ENCODE results near the gene SLCO1B3. TPM values are rescaled to one million over a fixed set of nuclear protein-coding genes. Genes with fewer than 3 reads are reported as not detected.
"Not testable (repeated sequence)": the region's sequence is repeated elsewhere in the genome, so short reads cannot be mapped to it uniquely, and the experiment has no call there.

The SLCO1B3 gene
- not detected for polyA plus RNA-seq (2013, experiment 1 of 2; ENCODE audit: insufficient read length)
- polyA plus RNA-seq (2013, experiment 2 of 2; ENCODE audit: insufficient read length) = not detected

DNA sequence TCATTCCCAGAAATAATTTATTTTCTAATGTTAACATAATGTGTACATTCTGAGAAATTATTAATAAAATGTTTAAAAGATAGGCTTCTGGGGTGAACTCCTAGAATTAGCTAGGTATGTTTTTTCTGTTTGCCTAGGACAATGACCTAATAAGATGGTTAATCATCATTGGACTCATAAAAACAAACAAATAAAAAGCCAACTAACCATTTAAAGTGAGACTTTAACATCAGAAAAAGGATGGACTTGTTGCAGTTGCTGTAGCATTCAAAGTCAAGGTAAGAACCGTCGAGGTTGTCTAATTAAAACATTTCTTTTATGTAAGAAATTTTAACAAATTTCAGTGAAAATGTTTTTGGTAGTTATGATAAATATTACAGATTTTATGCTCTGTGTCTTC lies at the start of gene SLCO1B3:
Gene SLCO1B3 (plus strand): TSS at position 219 of the 400 bp plus-strand sequence. CDS start 5,034 bp downstream, outside the sequence.
- no peak for DNase-seq

DNA sequence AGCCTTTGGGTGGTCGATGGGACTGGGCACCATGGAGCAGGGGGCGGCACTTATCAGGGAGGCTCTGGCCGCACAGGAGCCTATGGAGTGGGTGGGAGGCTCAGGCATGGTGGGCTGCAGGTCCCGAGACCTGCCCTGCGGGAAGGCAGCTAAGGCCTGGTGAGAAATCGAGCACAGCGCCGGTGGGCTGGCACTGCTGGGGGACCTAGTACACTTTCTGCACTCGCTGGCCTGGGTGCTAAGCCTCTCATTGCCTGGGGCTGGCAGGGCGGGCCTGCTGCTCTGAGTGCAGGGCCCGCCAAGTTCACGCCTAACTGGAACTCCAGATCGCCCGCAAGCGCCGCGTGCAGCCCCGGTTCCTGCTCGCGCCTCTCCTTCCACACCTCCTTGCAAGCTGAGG lies 33.1 kb upstream of the SLCO1B3 start:
- DNase-seq = no peak

DNA sequence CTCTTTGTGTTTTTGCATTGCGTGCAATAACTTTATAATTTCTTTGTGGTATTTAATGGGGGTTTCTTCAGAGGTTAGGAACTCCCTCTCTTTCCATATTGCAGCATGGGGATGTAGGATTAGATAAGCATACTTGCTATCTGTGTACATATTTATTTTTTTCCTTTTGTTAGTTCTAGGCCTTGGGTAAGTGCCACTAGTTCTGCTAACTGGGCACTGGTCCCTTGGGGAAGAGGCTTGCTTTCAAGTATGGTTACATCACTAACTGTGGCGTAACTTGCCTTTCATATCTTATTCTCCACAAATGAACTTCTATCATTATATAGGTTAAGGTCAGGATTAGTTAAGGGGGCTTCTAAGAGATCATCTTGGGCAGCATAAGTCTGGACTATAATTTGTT lies 31.5 kb upstream of the SLCO1B3 start:
- DNase-seq = no peak

DNA sequence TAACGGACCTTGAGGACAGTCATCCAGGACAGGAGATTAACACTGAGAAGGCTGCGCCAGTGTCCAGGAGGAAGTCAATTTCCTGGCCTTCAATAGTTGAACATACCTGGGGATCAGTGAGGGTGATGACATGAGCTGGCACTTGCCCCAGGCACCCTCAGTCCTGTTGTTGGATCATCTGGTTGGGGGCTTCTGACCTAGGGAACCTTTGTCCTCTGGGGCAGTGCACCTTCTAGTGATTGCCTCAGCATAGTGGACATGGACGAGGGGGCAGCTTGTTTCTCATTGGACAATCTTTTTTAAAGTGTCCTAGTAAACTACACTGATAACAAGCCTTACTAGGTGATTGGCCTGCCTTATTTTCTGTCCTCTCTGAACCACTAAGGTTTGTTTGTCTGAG lies 30.5 kb upstream of the SLCO1B3 start:
- DNase-seq = not testable (repeated sequence)

GRCh38 chr12:20783796-20784357 lies 26.6 kb upstream of the SLCO1B3 start:
- DNase-seq = not testable (repeated sequence)

GRCh38 chr12:20792971-20793370 lies 17.5 kb upstream of the SLCO1B3 start:
- DNase-seq = no peak

- peak; percentile 44 for DNase-seq
Measured at GRCh38 chr12:20798554-20798953, 12.0 kb upstream of the SLCO1B3 start.

GRCh38 chr12:20800160-20800559 lies 10.3 kb upstream of the SLCO1B3 start:
- DNase-seq = no peak

GRCh38 chr12:20801035-20801434 lies 9.5 kb upstream of the SLCO1B3 start:
- no peak for DNase-seq

DNA sequence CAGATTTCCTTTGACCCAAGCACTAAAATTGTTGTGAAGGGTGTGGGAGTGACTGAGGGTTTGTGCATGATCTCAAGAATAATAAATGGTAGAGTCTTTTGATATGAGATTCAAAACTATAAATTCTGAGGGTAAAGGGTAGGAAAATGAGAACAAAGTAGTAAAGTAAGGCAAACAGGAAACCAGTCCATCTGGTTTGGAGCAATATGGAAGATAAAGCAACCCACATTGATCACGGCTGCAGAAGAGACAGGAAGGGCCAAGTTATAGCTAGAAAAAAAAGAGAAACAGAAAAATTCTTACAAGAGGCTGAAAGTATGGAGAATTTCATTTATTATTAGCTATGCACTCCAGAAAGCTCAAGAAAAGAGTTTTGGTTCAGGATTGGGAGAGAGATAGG lies 4.6 kb upstream of the SLCO1B3 start:
- no peak for DNase-seq

DNA sequence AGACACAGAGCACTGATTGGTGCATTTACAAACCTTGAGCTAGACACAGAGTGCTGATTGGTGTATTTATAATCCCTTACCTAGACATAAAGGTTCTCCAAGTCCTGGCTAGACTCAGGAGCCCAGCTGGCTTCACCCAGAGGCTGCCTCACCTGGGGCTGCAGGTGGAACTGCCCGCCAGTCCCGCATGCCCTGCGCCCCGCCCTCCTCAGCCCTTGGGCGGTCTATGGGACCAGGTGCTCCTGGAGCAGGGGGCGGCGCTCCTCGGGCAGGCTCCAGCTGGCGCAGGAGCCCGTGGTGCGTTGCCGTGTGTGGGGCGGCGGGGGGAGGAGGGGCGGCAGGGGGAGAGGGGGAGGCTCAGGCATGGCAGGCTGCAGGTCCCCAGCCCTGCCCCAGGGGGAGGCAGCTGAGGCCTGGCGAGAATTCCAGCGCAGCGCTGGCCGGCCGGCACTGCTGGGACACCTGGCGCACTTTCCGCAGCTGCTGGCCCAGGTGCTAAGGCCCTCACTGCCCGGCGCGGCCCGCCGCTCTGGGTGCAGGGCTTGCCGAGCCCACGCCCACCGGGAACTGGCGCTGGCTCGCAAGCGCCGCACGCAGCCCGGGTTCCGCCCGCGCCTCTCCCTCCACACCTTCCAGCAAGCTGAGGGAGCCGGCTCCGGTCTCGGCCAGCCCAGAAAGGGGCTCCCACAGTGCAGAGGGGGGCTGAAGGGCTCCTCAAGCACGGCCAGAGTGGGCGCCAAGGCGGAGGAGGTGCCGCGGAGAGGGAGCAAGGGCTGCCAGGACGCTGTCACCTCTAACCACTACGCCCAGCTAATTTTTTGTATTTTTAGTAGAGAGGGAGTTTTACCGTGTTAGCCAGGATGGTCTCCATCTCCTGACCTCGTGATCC lies 3.1 kb upstream of the SLCO1B3 start:
- no peak for DNase-seq

DNA sequence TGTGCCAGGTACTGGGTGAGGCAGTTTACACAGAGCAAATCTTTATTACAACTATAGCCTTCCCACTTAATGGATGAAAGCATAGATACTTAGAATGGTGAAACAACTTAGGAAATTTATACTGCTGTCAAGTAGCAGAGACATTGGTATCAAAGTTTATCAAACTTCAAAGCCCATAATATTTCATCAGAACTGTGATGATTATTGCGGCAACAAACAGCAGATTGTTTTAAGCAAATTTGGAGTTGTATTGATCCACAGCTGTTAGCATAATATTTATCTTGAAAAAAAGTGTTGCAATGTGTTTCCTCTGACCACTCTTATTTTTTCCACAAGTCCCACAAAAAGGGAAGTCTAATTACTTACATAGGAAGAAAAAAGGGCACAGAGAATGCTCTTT lies 2.0 kb upstream of the SLCO1B3 start:
- DNase-seq = no peak

GRCh38 chr12:20815574-20815973 lies 5.1 kb downstream of the SLCO1B3 start:
- DNase-seq = no peak

DNA sequence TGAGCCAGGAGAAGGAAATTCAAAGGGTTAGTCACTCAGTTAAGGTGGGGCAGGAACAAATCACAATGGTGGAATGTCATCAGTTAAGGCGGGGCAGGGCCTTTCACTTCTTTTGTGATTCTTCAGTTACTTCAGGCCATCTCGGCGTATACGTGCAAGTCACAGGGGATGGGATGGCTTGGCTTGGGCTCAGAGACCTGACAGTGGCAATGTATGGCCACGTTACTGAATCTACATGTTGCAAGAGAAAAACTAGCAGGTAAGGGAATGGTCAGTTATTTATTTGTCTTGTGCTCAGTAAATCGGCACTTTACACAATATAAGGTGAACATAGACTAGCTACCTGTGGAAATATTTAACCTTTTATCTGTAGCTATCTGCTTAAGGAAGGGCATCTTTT lies 11.9 kb downstream of the SLCO1B3 start:
- DNase-seq = no peak

DNA sequence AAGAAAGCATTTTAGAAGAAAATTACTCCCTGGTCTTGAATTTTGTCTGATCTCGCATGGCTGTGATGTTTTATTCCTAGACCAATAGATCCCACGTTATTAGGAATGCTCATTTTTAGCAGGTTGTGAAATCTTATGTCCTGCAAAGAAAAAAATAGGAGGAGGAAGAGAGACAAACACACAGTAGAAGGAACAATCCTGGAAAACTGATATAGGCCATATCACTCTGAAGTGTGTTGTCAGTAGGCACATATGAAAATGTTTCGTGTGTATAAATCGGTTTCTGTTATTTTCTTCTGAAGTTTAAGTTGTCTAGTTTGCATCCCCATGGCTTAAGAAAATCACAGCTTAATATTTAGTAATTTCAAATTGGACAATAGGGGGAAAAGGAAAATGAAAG lies 12.4 kb downstream of the SLCO1B3 start:
- no peak for DNase-seq

DNA sequence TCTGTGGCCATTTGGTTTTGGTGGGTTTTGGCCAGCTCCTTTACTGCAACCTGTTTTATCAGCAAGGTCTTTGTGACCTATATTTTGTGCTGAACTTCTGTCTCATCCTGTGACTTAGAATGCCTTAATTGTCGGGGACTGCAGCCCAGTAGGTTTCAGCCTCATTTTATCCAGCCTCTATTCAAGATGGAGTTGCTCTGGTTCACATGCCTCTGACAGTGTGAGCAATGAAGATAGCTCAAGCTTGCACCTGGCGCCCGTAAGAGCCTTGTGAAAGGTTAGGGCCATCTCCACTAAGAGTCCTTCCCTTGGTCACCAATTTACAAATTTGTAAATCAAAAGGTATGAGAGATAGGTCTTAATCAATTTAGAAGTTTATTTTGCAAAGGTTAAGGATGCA lies 19.4 kb downstream of the SLCO1B3 start:
- DNase-seq = no peak

- DNase-seq = no peak
Measured at GRCh38 chr12:20830456-20830855, 20.0 kb downstream of the SLCO1B3 start.

GRCh38 chr12:20832911-20833310 lies 22.4 kb downstream of the SLCO1B3 start:
- no peak for DNase-seq

- DNase-seq = no peak
Measured at GRCh38 chr12:20852649-20853048, 42.1 kb downstream of the SLCO1B3 start.

- no peak for DNase-seq
Measured at GRCh38 chr12:20863056-20863455, 52.6 kb downstream of the SLCO1B3 start.

GRCh38 chr12:20865873-20866272 lies 55.4 kb downstream of the SLCO1B3 start:
- DNase-seq = peak; percentile 2

GRCh38 chr12:20868277-20868676 lies 57.8 kb downstream of the SLCO1B3 start:
- no peak for DNase-seq

DNA sequence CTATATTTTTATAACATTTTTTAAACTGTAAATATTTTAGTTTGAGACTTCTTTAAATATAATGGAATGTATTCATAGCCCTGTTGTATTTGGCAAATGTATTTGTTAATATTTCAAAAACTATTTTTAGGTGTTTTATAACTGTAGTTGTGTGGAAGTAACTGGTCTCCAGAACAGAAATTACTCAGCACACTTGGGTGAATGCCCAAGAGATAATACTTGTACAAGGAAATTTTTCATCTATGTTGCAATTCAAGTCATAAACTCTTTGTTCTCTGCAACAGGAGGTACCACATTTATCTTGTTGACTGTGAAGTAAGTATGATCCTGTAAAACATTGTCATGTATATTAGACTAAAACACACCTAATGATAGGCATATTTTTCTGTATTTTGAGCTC lies 72.8 kb downstream of the SLCO1B3 start:
- DNase-seq = peak; percentile 7

GRCh38 chr12:20885116-20885515 lies 74.6 kb downstream of the SLCO1B3 start:
- no peak for DNase-seq

Measured in fibroblast of skin of back (primary cell).